Neural cell (in vitro differentiated cells): ENCODE data around the gene SMU1. TPM values are rescaled to one million over a fixed set of nuclear protein-coding genes. Genes with fewer than 3 reads are reported as not detected.
A peak's percentile ranks its signal among the peaks of the same experiment; 100 is the strongest.

Source experiments
- H2AFZ ChIP-seq: fragments of 200-600, 300-800 bp; sonication (generic), shearing (Covaris generic); 2 replicates; pipeline ENCODE4 v1.6.0; 2014; ENCODE audit warnings: low read depth, mild to moderate bottlenecking, antibody characterized with exemption, low read length, moderate library complexity
- H3F3A ChIP-seq: fragments of 200-600 bp; shearing (Covaris generic); 2 replicates; pipeline ENCODE4 v1.6.1; 2016; ENCODE audit warnings: mild to moderate bottlenecking, moderate library complexity, mixed read lengths, antibody characterized with exemption, low read length; ENCODE audit not compliant: insufficient read depth, poor library complexity, severe bottlenecking
- H3K27ac ChIP-seq: fragments of 200-600, 300-800 bp; sonication (generic), shearing (Covaris generic); 2 replicates; pipeline ENCODE4 v1.5.1; 2014; ENCODE audit warnings: mild to moderate bottlenecking, low read length, moderate library complexity
- H3K27me3 ChIP-seq: fragments of 300-800, 200-600 bp; sonication (generic), shearing (Covaris generic); 2 replicates; pipeline ENCODE4 v1.6.0; 2014; ENCODE audit warnings: mild to moderate bottlenecking, low read depth, low read length, moderate library complexity; ENCODE audit not compliant: insufficient read depth
- H3K36me3 ChIP-seq: fragments of 300-800, 200-600 bp; sonication (generic), shearing (Covaris generic); 2 replicates; pipeline ENCODE4 v1.5.1; 2014; ENCODE audit warnings: mild to moderate bottlenecking, antibody characterized with exemption, low read length, moderate library complexity; ENCODE audit not compliant: insufficient read depth
- H3K4me2 ChIP-seq: fragments of 300-800, 200-600 bp; sonication (generic), shearing (Covaris generic); 2 replicates; pipeline ENCODE4 v1.6.0; 2014; ENCODE audit warnings: mild to moderate bottlenecking, low read length
- H3K4me3 ChIP-seq: fragments of 300-800, 200-600 bp; sonication (generic), shearing (Covaris generic); 2 replicates; pipeline ENCODE4 v1.5.1; 2014; ENCODE audit warnings: mild to moderate bottlenecking, low read length, moderate library complexity
- H3K79me2 ChIP-seq: fragments of 200-600 bp; shearing (Covaris generic); replicated peaks from 2 replicates; pipeline ENCODE4 v1.6.0; 2014; ENCODE audit warnings: mild to moderate bottlenecking, low read length, moderate library complexity; ENCODE audit not compliant: insufficient read depth
- H3K9ac ChIP-seq: fragments of 300-800, 200-600 bp; sonication (generic), shearing (Covaris generic); 2 replicates; pipeline ENCODE4 v1.6.1; 2016; ENCODE audit warnings: mild to moderate bottlenecking, low read length, mixed read lengths
- H3K9me2 ChIP-seq: fragments of 200-600 bp; shearing (Covaris generic); 2 replicates; pipeline ENCODE4 v1.6.1; 2016; ENCODE audit warnings: mild to moderate bottlenecking, low read length, mixed read lengths; ENCODE audit not compliant: insufficient read depth
- H3K9me3 ChIP-seq: fragments of 200-600, 300-800 bp; sonication (generic), shearing (Covaris generic); 2 replicates; pipeline ENCODE4 v1.6.1; 2016; ENCODE audit warnings: mild to moderate bottlenecking, mixed run types, low read length, moderate library complexity, mixed read lengths
- H4K20me1 ChIP-seq: fragments of 200-600 bp; shearing (Covaris generic); 2 replicates; pipeline ENCODE4 v1.6.1; 2016; ENCODE audit warnings: mild to moderate bottlenecking, mixed run types; ENCODE audit not compliant: insufficient read depth
- EP300 ChIP-seq: fragments of 450-650 bp; conservative IDR thresholded peaks from 2 replicates; pipeline ENCODE4 v1.6.1; 2014; ENCODE audit warnings: antibody characterized with exemption, mild to moderate bottlenecking, moderate library complexity; ENCODE audit not compliant: poor library complexity, severe bottlenecking
- EZH2 ChIP-seq: fragments of 200-600, 300-800 bp; shearing (Covaris generic), sonication (generic); IDR thresholded peaks from 2 replicates; pipeline ENCODE4 v1.6.1; 2014; ENCODE audit warnings: antibody characterized with exemption, low read length, borderline replicate concordance, mild to moderate bottlenecking; ENCODE audit not compliant: insufficient read depth, poor library complexity, severe bottlenecking
- MXI1 ChIP-seq: fragments of 450-650 bp; conservative IDR thresholded peaks from 2 replicates; pipeline ENCODE4 v1.6.1; 2014; ENCODE audit warnings: antibody characterized with exemption, mild to moderate bottlenecking; ENCODE audit not compliant: poor library complexity, severe bottlenecking
- POLR2AphosphoS5 ChIP-seq: IDR thresholded peaks from 2 replicates; pipeline ENCODE4 v1.6.1; 2012
- RAD21 ChIP-seq: fragments of 450-650 bp; conservative IDR thresholded peaks from 2 replicates; pipeline ENCODE4 v1.6.1; 2014; ENCODE audit warnings: antibody characterized with exemption, mild to moderate bottlenecking, moderate library complexity
- SMC3 ChIP-seq: fragments of 450-650 bp; conservative IDR thresholded peaks from 2 replicates; pipeline ENCODE4 v1.6.1; 2014; ENCODE audit warnings: antibody characterized with exemption, mild to moderate bottlenecking, moderate library complexity; ENCODE audit not compliant: poor library complexity
- TAF1 ChIP-seq: IDR thresholded peaks from 2 replicates; pipeline ENCODE4 v1.6.1; 2012; ENCODE audit warnings: low read depth
- polyA plus RNA-seq: library from polyadenylated mRNA; depleted of rRNA; stranded (reverse); fragments of >200 nt; gene quantifications from 2 replicates; pipeline ENCODE4 v1.2.3, GENCODE V29; 2014
- TF ChIP-seq, protein P1 (sequence below): fragments of 450-650 bp; IDR thresholded peaks from 2 replicates; pipeline ENCODE4 v1.5.1; 2014; ENCODE audit warnings: antibody characterized with exemption, mild to moderate bottlenecking, moderate library complexity; ENCODE audit not compliant: poor library complexity, severe bottlenecking
- TF ChIP-seq, protein P2 (sequence below): IDR thresholded peaks from 2 replicates; pipeline ENCODE4 v1.6.1; 2012; ENCODE audit warnings: borderline replicate concordance

Gene SMU1
- polyA plus RNA-seq, 1 donor from 2014 or later, result 27.4 TPM

DNA sequence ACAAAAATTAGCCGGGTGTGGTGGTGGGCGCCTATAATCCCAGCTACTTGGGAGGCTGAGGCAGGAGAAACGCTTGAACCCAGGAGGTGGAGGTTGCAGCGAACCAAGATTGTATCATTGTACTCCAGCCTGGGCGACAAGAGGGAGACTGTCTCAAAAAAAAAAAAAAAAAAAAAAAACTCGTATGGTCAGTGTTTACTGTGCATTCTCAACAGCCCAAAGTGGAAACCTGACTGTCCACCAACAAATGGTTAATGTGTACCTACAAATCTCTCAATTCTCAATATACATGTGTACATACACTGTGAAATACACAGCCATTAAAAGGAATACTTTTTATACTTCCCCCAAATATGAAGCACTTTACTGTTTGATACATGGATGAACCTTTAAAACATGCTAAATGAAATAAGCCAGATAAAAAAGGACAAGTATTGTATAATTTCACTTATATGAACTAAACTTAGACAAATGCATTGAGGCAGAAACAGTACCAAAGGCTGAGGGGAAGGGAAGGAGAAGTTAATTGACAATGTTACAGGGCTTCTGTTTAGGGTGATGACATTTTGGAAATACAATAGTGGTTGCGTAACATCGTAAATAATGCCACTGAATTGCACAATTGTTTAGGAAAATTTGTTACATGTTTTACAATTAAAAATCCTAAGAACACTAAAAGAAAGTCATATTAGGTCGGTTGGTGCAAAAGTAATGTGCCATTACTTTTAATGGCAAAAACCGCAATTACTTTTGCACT lies 34.9 kb downstream of the SMU1 start:
- H3K27me3 ChIP-seq, result no peaks in the 10 kb centered on the region
- H3K79me2 ChIP-seq, result no peaks in the 10 kb centered on the region
- H3K36me3 ChIP-seq, result peaks cover 5% of the 10 kb centered on the region
- no peak overlapping the region for H3K4me2 ChIP-seq
- no peaks in the 10 kb centered on the region for H3K9me3 ChIP-seq
- no peaks in the 10 kb centered on the region for H3F3A ChIP-seq
- H3K27ac ChIP-seq, result no peak overlapping the region
- no peaks in the 10 kb centered on the region for H3K9me2 ChIP-seq
- H2AFZ ChIP-seq, result no peak overlapping the region
- H3K9ac ChIP-seq, result no peak overlapping the region
- peak; percentile 2 for TF ChIP-seq POLR2AphosphoS5
- TF ChIP-seq EZH2, result no peak
- H3K4me3 ChIP-seq, result no peak overlapping the region
- H4K20me1 ChIP-seq, result no peaks in the 10 kb centered on the region

DNA sequence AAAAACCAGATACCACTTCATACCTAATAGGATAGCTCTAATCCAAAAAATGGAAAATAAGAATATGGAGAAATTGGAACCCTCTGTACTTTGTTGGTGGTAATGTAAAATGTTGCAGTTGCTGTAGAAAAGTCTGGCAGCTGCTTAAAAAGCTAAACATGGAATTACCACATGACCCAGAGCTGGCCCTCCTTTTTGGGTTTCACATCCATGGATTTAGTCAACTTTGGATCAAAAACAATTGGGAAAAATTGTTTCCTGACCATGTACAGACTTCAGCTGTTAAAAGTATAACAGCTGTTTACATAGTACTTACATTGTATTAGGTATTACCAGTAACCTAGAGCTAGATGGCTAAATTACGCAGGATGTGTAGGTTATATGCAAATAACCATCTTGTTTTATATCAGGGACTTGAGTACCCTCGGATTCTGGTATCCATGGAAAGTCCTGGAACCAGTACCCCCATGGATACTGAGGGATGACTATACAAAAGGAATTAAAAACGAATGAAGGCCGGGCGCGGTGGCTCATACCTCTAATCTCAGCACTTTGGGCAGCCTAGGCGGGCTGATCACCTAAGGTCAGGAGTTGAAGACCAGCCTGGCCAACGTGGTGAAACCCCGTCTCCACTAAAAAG lies 35.6 kb downstream of the SMU1 start:
- peaks cover 9% of the 10 kb centered on the region for H3K36me3 ChIP-seq
- H3K79me2 ChIP-seq, result no peaks in the 10 kb centered on the region
- H3K9me3 ChIP-seq, result no peaks in the 10 kb centered on the region

DNA sequence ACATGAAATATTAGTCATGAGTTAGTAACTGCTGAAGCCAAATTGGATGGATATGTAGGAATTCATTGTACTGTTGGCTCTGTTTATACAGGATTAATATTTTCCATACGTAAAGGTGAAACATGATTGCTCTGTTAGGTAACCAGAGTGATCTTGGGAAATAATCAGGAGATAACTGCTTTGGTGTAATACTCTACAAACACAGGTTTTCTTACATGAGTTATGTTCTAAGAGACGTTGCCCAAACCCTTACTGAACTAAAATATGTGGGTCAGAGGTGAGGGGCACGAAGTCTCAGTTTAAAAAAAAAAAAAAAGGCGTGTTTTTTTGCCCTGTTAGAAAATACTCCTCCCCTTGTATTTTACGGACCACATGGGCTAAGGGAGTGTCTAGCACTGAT lies 43.6 kb downstream of the SMU1 start:
- TF ChIP-seq EZH2 (no peak), TAF1 (no peak), SMC3 (no peak), MXI1 (no peak), EP300 (no peak), POLR2AphosphoS5 (no peak), RAD21 (no peak)
- TF ChIP-seq, protein P1, sequence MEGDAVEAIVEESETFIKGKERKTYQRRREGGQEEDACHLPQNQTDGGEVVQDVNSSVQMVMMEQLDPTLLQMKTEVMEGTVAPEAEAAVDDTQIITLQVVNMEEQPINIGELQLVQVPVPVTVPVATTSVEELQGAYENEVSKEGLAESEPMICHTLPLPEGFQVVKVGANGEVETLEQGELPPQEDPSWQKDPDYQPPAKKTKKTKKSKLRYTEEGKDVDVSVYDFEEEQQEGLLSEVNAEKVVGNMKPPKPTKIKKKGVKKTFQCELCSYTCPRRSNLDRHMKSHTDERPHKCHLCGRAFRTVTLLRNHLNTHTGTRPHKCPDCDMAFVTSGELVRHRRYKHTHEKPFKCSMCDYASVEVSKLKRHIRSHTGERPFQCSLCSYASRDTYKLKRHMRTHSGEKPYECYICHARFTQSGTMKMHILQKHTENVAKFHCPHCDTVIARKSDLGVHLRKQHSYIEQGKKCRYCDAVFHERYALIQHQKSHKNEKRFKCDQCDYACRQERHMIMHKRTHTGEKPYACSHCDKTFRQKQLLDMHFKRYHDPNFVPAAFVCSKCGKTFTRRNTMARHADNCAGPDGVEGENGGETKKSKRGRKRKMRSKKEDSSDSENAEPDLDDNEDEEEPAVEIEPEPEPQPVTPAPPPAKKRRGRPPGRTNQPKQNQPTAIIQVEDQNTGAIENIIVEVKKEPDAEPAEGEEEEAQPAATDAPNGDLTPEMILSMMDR, result no peak
- TF ChIP-seq, protein P2, sequence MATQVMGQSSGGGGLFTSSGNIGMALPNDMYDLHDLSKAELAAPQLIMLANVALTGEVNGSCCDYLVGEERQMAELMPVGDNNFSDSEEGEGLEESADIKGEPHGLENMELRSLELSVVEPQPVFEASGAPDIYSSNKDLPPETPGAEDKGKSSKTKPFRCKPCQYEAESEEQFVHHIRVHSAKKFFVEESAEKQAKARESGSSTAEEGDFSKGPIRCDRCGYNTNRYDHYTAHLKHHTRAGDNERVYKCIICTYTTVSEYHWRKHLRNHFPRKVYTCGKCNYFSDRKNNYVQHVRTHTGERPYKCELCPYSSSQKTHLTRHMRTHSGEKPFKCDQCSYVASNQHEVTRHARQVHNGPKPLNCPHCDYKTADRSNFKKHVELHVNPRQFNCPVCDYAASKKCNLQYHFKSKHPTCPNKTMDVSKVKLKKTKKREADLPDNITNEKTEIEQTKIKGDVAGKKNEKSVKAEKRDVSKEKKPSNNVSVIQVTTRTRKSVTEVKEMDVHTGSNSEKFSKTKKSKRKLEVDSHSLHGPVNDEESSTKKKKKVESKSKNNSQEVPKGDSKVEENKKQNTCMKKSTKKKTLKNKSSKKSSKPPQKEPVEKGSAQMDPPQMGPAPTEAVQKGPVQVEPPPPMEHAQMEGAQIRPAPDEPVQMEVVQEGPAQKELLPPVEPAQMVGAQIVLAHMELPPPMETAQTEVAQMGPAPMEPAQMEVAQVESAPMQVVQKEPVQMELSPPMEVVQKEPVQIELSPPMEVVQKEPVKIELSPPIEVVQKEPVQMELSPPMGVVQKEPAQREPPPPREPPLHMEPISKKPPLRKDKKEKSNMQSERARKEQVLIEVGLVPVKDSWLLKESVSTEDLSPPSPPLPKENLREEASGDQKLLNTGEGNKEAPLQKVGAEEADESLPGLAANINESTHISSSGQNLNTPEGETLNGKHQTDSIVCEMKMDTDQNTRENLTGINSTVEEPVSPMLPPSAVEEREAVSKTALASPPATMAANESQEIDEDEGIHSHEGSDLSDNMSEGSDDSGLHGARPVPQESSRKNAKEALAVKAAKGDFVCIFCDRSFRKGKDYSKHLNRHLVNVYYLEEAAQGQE, result no peak
- Histone ChIP-seq H3K4me3 (no peak overlapping the region), H3K27me3 (no peaks in the 10 kb centered on the region), H3K9me2 (no peaks in the 10 kb centered on the region), H3K4me2 (no peak overlapping the region), H4K20me1 (peaks cover 14% of the 10 kb centered on the region), H3K36me3 (peaks cover 21% of the 10 kb centered on the region), H3K9ac (no peak overlapping the region), H3K79me2 (peaks cover 59% of the 10 kb centered on the region), H2AFZ (no peak overlapping the region), H3F3A (no peaks in the 10 kb centered on the region), H3K9me3 (no peaks in the 10 kb centered on the region), H3K27ac (no peak overlapping the region)

More for the DNA sequence above, 35.6 kb downstream of the SMU1 start:
- no peaks in the 10 kb centered on the region for H3F3A ChIP-seq
- H3K4me3 ChIP-seq, result no peak overlapping the region
- H2AFZ ChIP-seq, result no peak overlapping the region
- H4K20me1 ChIP-seq, result no peaks in the 10 kb centered on the region
- H3K27me3 ChIP-seq, result no peaks in the 10 kb centered on the region
- no peaks in the 10 kb centered on the region for H3K9me2 ChIP-seq
- H3K9ac ChIP-seq, result no peak overlapping the region
- no peak overlapping the region for H3K4me2 ChIP-seq
- H3K27ac ChIP-seq, result no peak overlapping the region
- TF ChIP-seq POLR2AphosphoS5, result peak; percentile 1
- no peak for TF ChIP-seq MXI1
